8988T (cell line): Measurements from ENCODE around the gene PJA2.

ENCODE experiments used
- DNase-seq: peaks from one replicate; pipeline ENCODE4 v3.0.0; 2011

PJA2 gene

DNA sequence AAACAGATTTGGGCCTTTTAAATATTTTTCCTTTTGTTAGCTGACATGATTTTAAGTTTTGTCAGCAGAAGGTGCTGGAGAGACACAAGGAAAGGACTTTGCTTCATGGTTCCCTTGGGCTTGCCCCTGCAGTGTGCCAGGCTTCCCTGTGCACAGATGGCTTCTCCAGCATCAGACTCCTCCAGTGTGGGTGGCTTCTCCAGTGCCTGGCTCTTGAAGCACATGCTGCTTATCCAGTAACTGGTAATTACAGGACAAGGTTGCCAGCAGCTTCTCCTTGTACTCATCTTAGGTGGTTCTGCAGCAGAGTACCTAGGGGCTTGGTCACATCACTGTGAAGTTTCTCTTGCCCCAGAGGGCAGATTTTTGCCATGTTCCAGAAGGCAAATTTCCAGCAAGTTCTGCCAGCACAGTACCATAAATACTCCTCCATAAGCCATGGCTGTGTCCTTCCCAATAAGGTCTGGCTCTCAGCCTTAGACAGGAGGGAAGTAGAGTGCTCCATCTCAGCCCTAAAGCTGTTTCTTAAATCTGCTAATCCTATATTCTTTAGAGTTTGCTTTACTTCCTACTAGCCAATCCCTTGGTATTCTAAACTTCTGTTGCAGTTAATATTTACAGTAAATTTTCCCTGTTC, 62.4 kb downstream of the PJA2 start:
- no peak for DNase-seq

DNA sequence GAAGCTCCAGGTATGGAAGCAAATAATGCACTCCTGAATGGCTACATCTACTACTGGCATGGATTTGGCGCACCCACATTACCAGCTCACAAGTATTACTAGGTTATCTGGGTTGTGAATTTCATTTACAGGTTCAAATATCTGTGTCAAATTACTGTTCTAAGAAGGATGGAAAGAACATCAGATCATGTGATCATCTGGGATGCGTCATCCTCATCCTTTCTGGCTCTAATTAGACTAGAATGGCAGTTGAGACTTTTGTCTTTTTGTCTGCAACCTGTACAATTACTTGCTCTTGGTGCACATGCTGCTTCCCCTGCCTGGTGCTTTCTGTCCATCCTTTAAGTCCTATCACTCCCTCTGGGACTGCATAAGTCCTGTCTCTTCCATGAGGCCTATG, 64.1 kb downstream of the PJA2 start:
- no peak for DNase-seq

GRCh38 chr5:109340351-109340750, 69.4 kb downstream of the PJA2 start:
- DNase-seq: no peak

DNA sequence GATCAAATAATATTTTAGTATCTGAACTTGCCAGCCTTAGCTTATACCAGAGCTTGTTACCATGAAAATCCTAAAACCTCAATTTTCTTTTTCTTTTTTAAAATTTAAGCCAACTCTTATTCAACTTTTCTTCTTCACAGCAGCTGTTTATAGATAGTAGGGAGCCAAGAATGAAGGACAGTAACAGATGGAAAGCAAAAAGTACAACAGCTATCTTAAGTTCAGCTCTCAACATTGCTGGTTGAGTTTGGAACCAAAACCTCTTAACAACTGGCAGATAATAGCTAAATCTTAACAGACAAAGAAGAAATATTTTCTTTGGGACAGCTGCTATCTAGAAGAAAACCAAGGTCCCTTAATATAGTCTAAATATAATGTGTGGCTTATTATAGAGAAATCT, 74.7 kb downstream of the PJA2 start:
- DNase-seq: no peak

DNA sequence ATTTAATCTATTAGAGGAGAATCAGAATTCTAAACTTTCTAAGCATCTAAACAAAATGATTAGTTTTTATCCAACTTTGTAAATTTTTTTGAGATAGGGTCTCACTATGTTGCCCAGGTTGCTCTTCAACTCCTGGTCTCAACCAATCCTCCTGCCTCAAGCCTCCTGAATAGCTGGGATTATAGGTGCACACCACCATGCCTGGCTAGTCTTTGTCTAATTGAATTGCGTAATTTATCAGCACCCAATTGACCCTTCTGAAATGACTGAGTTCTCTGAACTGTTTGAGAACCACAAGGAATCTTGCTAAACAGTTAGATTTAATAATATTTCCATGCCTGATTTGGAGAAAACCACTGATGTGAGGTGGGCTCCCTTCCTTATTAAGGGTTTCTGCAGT, 75.7 kb downstream of the PJA2 start:
- no peak for DNase-seq

GRCh38 chr5:109329333-109330237, 80.2 kb downstream of the PJA2 start:
- no peak for DNase-seq

- no peak for DNase-seq
These were observed 81.1 kb downstream of the PJA2 start for GRCh38 chr5:109328626-109329025.

- DNase-seq: no peak
These were observed 82.2 kb downstream of the PJA2 start for GRCh38 chr5:109327570-109327969.

- no peak for DNase-seq
These were observed 82.9 kb downstream of the PJA2 start for GRCh38 chr5:109326919-109327318.

DNA sequence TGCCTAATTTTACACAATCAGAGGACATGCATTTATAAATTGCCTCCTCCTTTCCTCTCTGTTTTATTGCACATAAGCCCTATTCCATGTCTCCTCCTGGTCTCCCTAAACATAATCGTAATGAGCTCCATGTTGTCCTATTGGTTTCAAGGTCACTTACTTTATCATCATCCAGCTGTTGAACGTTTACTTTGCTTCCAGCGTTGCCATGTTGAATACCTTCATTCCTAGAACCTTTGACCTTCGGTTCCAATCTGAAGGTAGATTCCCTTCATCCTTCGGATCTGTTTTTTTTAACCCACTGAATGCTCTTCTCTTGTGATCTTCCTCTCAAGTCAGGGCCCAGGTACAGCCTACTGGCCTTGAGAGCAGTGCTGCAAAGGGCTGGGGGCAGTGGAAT, 84.3 kb downstream of the PJA2 start:
- no peak for DNase-seq

DNA sequence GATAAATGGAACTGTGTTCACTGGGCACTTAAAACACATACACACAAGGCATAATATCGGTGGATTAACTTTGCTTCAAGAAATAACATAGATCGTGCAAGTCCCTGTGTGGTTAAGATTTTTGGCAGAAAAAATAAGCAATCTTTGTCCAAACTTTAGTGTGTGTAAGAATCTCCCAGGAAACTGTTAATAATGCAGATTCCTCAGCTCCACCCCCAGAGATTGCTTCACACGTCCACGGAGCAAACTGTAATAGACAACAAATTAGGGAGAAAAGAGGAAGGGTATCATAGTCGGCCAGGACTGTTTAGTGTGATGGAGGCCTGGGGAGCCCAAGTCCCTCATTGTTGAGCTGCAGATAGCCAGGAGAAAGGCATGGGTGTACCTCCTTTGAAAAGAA, 84.8 kb downstream of the PJA2 start:
- DNase-seq: no peak

- DNase-seq: no peak
These were observed 85.4 kb downstream of the PJA2 start for GRCh38 chr5:109324351-109324750.

DNA sequence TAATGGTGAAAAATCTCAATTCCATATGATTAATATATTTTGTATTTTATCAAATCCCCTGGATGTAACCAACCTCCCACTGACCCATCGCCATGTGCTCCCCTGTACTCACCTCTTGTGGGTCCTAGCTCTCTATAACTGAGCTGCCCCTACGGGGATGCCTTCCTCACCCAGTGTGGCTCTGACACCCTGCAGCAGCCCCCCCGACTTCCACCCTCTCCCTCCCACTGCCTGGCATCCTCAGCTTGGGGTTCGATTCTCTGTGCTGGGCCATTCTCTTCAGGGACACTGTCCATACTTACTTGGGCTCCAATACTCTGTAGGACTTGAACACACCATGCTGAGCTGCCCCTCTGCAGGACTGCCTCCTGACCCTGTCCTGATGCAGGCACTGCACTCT, 87.1 kb downstream of the PJA2 start:
- DNase-seq: no peak

DNA sequence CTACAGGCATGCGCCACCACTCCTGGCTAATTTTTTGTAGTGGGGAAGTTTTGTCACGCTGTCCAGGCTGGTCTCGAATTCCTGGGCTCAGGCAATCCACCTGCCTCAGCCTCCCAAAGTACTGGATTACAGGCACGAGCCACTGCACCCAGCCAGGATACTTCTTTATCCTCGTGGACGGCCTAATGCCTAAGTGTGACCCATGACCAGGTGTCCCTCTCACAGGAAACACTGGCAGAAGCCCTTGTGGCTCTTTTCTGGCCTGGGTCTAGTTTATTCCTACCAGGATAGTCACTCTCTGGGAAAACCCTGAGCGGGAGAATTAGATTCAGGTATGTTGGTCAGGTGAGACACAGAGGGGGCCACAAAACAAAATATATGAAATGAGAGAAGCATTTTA, 90.4 kb downstream of the PJA2 start:
- no peak for DNase-seq

DNA sequence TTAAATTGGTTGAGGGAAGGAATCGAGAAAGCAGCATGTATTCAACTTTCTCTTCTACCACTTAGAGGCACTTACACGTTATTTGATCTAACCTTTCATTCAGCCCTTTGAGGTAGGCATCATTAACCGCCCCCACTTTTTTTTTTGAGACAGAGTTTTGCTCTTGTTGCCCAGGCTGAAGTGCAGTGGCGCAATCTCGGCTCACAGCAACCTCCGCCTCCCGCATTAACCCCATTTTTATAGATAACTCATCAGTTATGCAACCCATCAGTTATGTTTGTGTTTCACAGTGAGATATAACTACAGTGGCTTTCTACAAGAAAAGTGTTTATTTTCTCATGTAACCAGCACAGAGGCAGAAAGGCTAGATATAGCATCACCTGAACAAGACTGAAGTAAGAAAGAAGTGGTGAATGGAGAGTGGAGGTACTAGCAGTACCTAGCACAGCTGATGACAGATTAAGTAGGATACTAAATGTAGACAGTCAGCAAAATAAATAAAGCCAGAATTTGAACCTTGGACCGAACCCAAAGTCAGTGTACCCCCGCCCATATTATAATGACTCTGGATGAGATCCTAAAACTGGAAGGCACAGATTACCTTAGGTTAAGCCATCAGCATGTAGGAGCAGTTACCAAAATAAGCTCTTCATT, 91.2 kb downstream of the PJA2 start:
- DNase-seq: no peak

GRCh38 chr5:109316634-109317033, 93.1 kb downstream of the PJA2 start:
- no peak for DNase-seq

DNA sequence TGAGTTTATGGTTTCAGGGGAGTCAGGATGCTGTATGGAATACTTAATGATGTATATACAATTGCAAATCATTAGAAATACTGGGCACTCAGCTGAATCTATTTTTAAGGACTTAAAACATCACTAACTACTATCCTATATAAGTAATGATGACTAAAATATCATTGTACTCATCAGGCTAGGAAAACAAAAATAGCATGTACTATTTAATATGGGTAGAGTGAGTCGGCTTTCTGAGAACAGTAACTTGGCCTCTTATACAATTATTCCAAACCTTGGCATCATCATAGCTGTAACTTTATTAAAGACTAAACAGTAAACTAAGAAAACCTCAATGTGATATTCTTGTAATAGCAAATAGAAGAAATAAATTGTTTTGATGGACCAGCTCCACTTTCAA, 94.5 kb downstream of the PJA2 start:
- no peak for DNase-seq

DNA sequence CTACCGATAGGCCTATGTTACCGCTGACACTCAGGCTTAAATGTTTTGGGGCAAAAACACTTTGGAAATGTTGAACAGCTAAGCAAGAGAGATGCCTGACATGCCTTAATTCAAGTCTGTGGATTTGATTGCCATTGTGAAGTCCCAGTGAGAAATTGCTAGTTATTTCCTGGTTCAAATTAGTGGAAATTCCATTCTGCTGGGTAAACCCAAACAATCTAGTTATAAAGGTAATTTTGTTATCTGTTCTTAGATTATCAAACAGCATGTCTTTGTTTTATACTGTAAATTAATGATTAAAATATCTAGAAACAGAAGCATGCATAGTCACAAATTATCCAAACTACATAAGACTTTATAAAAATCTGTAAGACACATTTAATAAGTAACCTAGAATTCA, 96.6 kb downstream of the PJA2 start:
- no peak for DNase-seq

- DNase-seq: no peak
These were observed 97.1 kb downstream of the PJA2 start for GRCh38 chr5:109312695-109313094.

- no peak for DNase-seq
These were observed 99.5 kb downstream of the PJA2 start for GRCh38 chr5:109310315-109310714.

GRCh38 chr5:109309326-109310063, 100.3 kb downstream of the PJA2 start:
- no peak for DNase-seq

- DNase-seq: no peak
These were observed 101.8 kb downstream of the PJA2 start for GRCh38 chr5:109307951-109308350.

DNA sequence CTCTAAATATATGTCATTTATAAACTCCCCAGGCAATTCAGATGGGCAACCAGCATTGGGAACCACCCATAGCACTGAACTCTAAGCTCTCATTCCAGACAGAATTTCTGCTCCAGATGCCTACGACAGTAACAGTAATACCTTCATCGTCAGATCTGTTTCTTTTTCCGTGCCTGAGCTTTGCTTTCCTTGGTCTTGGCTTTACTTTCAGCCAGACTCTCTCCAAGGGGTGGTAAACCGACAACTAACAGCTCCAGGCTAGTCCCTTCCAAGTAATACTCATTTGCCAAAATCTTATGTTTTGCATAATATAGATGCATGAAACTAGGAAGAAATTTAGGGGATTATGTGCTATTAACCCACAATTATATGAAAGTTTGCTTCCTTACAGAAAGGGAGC, 102.3 kb downstream of the PJA2 start:
- no peak for DNase-seq
